COR-L47 (cell line): Measurements from ENCODE around the gene REC114.
A peak's percentile ranks its signal among the peaks of the same experiment; 100 is the strongest.

Experiments
- DNase-seq: peaks from one replicate; lab custom pipeline; 2025; lab: John Stamatoyannopoulos, UW

REC114 gene

GRCh38 chr15:73605759-73606436 is 162.9 kb downstream of the REC114 start:
- DNase-seq, result peak; percentile 24

GRCh38 chr15:73607405-73607804 is 164.4 kb downstream of the REC114 start:
- no peak for DNase-seq

- no peak for DNase-seq
These were observed 164.9 kb downstream of the REC114 start for GRCh38 chr15:73607843-73608242.

GRCh38 chr15:73608475-73608874 is 165.5 kb downstream of the REC114 start:
- DNase-seq, result no peak

- DNase-seq, result no peak
These were observed 166.0 kb downstream of the REC114 start for GRCh38 chr15:73608941-73609340.
